HepG2 (cell line): ENCODE data around the gene FITM1. TPM values are rescaled to one million over a fixed set of nuclear protein-coding genes. Genes with fewer than 3 reads are reported as not detected.

Experiments
- ETV6 ChIP-seq: sonication (generic); formaldehyde crosslinking; conservative IDR thresholded peaks from 2 replicates; pipeline ENCODE4 v1.4.0; 2020; ENCODE audit warnings: missing genetic modification reagents
- GABPB1 ChIP-seq: IDR thresholded peaks from 2 replicates; pipeline ENCODE4 v1.6.1; 2016; ENCODE audit warnings: mild to moderate bottlenecking, missing genetic modification reagents, moderate library complexity, missing compliant biosample characterization
- HNRNPUL1 ChIP-seq: fragments of 200-400 bp; formaldehyde crosslinking; IDR thresholded peaks from 2 replicates; pipeline ENCODE4 v1.6.1; 2017; ENCODE audit warnings: low read depth, mild to moderate bottlenecking, low read length, moderate library complexity
- KLF11 ChIP-seq: IDR thresholded peaks from 2 replicates; pipeline ENCODE4 v1.6.1; 2016; ENCODE audit warnings: missing compliant biosample characterization
- MAZ ChIP-seq, 2 experiments: sonication (generic) in 1 of 2; formaldehyde crosslinking in 1 of 2; IDR thresholded peaks; 2 replicates each; pipeline versions ENCODE4 v1.5.0 to v1.6.1; 2012 to 2020; ENCODE audit warnings: low read depth in 2 of 2, mild to moderate bottlenecking in 2 of 2, borderline replicate concordance in 1 of 2, improper control_type of control experiment in 1 of 2, low read length in 1 of 2, missing genetic modification reagents in 1 of 2, moderate library complexity in 1 of 2
- MEF2D ChIP-seq: sonication (generic); formaldehyde crosslinking; IDR thresholded peaks from 2 replicates; pipeline ENCODE4 v1.5.1; 2020; ENCODE audit warnings: mild to moderate bottlenecking, missing genetic modification reagents
- NCOA2 ChIP-seq: sonication (generic); formaldehyde crosslinking; IDR thresholded peaks from 2 replicates; pipeline ENCODE4 v1.8.0; 2022; ENCODE audit warnings: inconsistent platforms
- RBFOX2 ChIP-seq: fragments of 200-400 bp; formaldehyde crosslinking; IDR thresholded peaks from 2 replicates; pipeline ENCODE4 v1.6.1; 2017; ENCODE audit warnings: low read depth, mild to moderate bottlenecking, low read length
- RFXANK ChIP-seq: IDR thresholded peaks from 2 replicates; pipeline ENCODE4 v1.6.1; 2016
- SIN3B ChIP-seq: fragments of 150-350 bp; IDR thresholded peaks from 2 replicates; pipeline ENCODE4 v1.6.1; 2014; ENCODE audit warnings: low read length
- SMC3 ChIP-seq: IDR thresholded peaks from 2 replicates; pipeline ENCODE4 v1.6.1; 2011; ENCODE audit warnings: low read length, improper control_type of control experiment
- SRY ChIP-seq: sonication (generic); formaldehyde crosslinking; IDR thresholded peaks from 2 replicates; pipeline ENCODE4 v1.8.0; 2022; ENCODE audit warnings: mild to moderate bottlenecking, missing genetic modification reagents
- SYNCRIP ChIP-seq: fragments of 200-400 bp; formaldehyde crosslinking; IDR thresholded peaks from 2 replicates; pipeline ENCODE4 v1.6.1; 2018; ENCODE audit warnings: mild to moderate bottlenecking, low read depth, low read length; ENCODE audit not compliant: insufficient read depth
- TERF1 ChIP-seq: sonication (generic); formaldehyde crosslinking; IDR thresholded peaks from 2 replicates; pipeline ENCODE4 v1.8.0; 2022; ENCODE audit warnings: mild to moderate bottlenecking, missing genetic modification reagents, moderate library complexity
- ZBTB40 ChIP-seq, 2 experiments: fragments of 450-650 bp in 1 of 2; sonication (generic) in 1 of 2; formaldehyde crosslinking in 1 of 2; IDR thresholded peaks; 2 replicates each; pipeline versions ENCODE4 v1.6.1 to v1.8.0; 2016 to 2022; ENCODE audit warnings: antibody characterized with exemption in 1 of 2, mild to moderate bottlenecking in 1 of 2, missing genetic modification reagents in 1 of 2
- ZFY ChIP-seq: sonication (generic); formaldehyde crosslinking; IDR thresholded peaks from 2 replicates; pipeline ENCODE4 v1.4.0; 2020; ENCODE audit warnings: missing genetic modification reagents
- ZNF550 ChIP-seq: sonication (generic); formaldehyde crosslinking; IDR thresholded peaks from 2 replicates; pipeline ENCODE4 v1.4.0; 2020; ENCODE audit warnings: mild to moderate bottlenecking, missing genetic modification reagents, borderline replicate concordance
- ZNF569 ChIP-seq: sonication (generic); formaldehyde crosslinking; IDR thresholded peaks from 2 replicates; pipeline ENCODE4 v1.5.0; 2020; ENCODE audit warnings: mild to moderate bottlenecking, missing genetic modification reagents, moderate library complexity, borderline replicate concordance
- ZNF724P ChIP-seq: sonication (generic); formaldehyde crosslinking; IDR thresholded peaks from 2 replicates; pipeline ENCODE4 v1.8.0; 2022; ENCODE audit warnings: missing genetic modification reagents, borderline replicate concordance
- polyA plus RNA-seq, 8 experiments: library from polyadenylated mRNA; depleted of rRNA in 3 of 8; stranded (reverse) in 7 of 8; unstranded in 1 of 8; fragments of >200 nt; fragmentation: Illumina TruSeq in 4 of 8; extraction: Trizol in 4 of 8; gene quantifications; 2 replicates each; pipeline versions ENCODE4 v1.2.1 to v1.2.3, GENCODE V29; 2011 to 2016; ENCODE audit warnings: low read depth in 4 of 8, missing spikeins in 1 of 8, mixed read lengths in 1 of 8; ENCODE audit not compliant: insufficient read depth in 1 of 8
- total RNA-seq, 5 experiments: library from RNA; depleted of rRNA; stranded (reverse); fragments of >200 nt; fragmentation: Illumina TruSeq; extraction: Trizol; gene quantifications; 2 replicates each; pipeline ENCODE4 v1.2.3, GENCODE V29; 2016; ENCODE audit warnings: low read depth in 1 of 5

The FITM1 gene
- total and polyA plus RNA-seq, 2 of the 13 experiments (the other 11 are each of a cell fraction or from before 2014, with no cell fraction given), result 2.7 to 5.8 TPM

- TF ChIP-seq ZBTB40 (IDR thresholded peaks at IDR 0.05), result no peak
- no peak for TF ChIP-seq ZBTB40 (CRISPR knock-in tag; IDR thresholded peaks at IDR 0.05)
- TF ChIP-seq RBFOX2, result peak; percentile 98
- peak; percentile 52 for TF ChIP-seq NCOA2 (CRISPR knock-in tag)
- peak; percentile 93 for TF ChIP-seq ETV6 (CRISPR knock-in tag)
- TF ChIP-seq GABPB1 (CRISPR knock-in tag), result peak; percentile 87
- peak; percentile 58; the same call in 1 of the 2 replicates for TF ChIP-seq KLF11 (CRISPR knock-in tag)
- peak; percentile 0; the same call in 1 of the 2 replicates for TF ChIP-seq TERF1
- no peak for TF ChIP-seq SRY (CRISPR knock-in tag)
- peak; percentile 94 for TF ChIP-seq ZFY
- peak; percentile 19; the same call in 1 of the 2 replicates for TF ChIP-seq ZNF569 (CRISPR knock-in tag)
- no peak; the same call in 1 of the 2 replicates for TF ChIP-seq SMC3
- TF ChIP-seq ZNF550 (CRISPR knock-in tag), result peak; percentile 72; the same call in 1 of the 2 replicates
- peak; percentile 94; the same call in 1 of the 2 replicates for TF ChIP-seq MAZ (IDR thresholded peaks at IDR 0.05; ENCODE audit: borderline replicate concordance, low read depth, low read length)
- TF ChIP-seq MAZ (CRISPR knock-in tag; IDR thresholded peaks at IDR 0.05; ENCODE audit: low read depth), result peak; percentile 99
- peak; percentile 57; the same call in 1 of the 2 replicates for TF ChIP-seq HNRNPUL1
- TF ChIP-seq SYNCRIP, result no peak
- TF ChIP-seq SIN3B, result no peak; the same call in 1 of the 2 replicates
- peak; percentile 85 for TF ChIP-seq ZNF724P (CRISPR knock-in tag)
- peak; percentile 89; the same call in 1 of the 2 replicates for TF ChIP-seq MEF2D (CRISPR knock-in tag)
- TF ChIP-seq RFXANK (CRISPR knock-in tag), result peak; percentile 68
Measured at GRCh38 chr14:24135834-24136683, 5.6 kb downstream of the FITM1 start, which contains the start of gene PSME1 (continued).
